Measurements from ENCODE around the gene CCNL1.

CCNL1 gene

GRCh38 chr3:157099326-157100095 lies 60.4 kb downstream of the CCNL1 start:
- no peak overlapping the region for H3K27ac ChIP-seq
- TF ChIP-seq CTCF (conservative IDR thresholded peaks at IDR 0.05) = no peak
- TF ChIP-seq ZFX (IDR thresholded peaks at IDR 0.05) = no peak

- no peak for TF ChIP-seq CTCF (conservative IDR thresholded peaks at IDR 0.05)
- TF ChIP-seq ZFX (IDR thresholded peaks at IDR 0.05) = no peak
- H3K27ac ChIP-seq = no peak overlapping the region
Measured at GRCh38 chr3:157098823-157099185, 61.1 kb downstream of the CCNL1 start.

GRCh38 chr3:157098121-157098822 lies 61.7 kb downstream of the CCNL1 start:
- TF ChIP-seq ZFX (IDR thresholded peaks at IDR 0.05) = no peak
- TF ChIP-seq CTCF (conservative IDR thresholded peaks at IDR 0.05) = no peak
- no peak overlapping the region for H3K27ac ChIP-seq
